ENCODE data around the gene LRRC56.

DNA sequence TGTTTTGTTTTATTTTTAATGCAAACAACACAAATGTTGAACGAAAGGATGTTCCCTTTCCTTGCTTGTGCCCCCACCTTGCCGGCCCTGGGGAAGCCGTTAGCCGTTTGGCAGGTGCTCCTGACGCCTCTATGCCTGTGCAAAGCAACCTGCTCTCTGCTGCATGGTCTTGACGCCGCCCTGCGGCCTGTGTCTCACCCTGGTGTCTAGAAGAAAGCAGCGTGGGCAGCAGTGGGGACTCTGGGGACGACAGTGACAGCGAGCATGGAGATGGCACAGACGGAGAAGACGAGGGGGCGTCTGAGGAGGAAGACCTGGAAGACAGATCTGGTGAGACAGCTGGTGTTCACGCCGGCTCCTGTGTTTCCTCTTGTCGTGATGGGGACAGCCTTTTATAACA lies 44.4 kb downstream of the LRRC56 start:
- TF ChIP-seq, protein P1, sequence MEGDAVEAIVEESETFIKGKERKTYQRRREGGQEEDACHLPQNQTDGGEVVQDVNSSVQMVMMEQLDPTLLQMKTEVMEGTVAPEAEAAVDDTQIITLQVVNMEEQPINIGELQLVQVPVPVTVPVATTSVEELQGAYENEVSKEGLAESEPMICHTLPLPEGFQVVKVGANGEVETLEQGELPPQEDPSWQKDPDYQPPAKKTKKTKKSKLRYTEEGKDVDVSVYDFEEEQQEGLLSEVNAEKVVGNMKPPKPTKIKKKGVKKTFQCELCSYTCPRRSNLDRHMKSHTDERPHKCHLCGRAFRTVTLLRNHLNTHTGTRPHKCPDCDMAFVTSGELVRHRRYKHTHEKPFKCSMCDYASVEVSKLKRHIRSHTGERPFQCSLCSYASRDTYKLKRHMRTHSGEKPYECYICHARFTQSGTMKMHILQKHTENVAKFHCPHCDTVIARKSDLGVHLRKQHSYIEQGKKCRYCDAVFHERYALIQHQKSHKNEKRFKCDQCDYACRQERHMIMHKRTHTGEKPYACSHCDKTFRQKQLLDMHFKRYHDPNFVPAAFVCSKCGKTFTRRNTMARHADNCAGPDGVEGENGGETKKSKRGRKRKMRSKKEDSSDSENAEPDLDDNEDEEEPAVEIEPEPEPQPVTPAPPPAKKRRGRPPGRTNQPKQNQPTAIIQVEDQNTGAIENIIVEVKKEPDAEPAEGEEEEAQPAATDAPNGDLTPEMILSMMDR (IDR thresholded peaks at IDR 0.05) = no peak
- TF ChIP-seq POLR2A (IDR thresholded peaks at IDR 0.05) (no peak), POLR2AphosphoS5 (IDR thresholded peaks at IDR 0.05) (no peak), EP300 (IDR thresholded peaks at IDR 0.05) (no peak)

All from suprapubic skin (tissue), 4 donors.